Measurements from ENCODE around the gene DAP. TPM values are rescaled to one million over a fixed set of nuclear protein-coding genes. Genes with fewer than 3 reads are reported as not detected.

The DAP gene
- total RNA-seq, 1 donor from 2014 or later: 102 TPM

- no peaks in the 10 kb centered on the region for H3K9me3 Mint-ChIP-seq
- H3K4me1 Mint-ChIP-seq (ENCODE audit: unreplicated experiment): no peaks in the 10 kb centered on the region
- peaks cover 20% of the 10 kb centered on the region for H3K27me3 Mint-ChIP-seq
- no peak for TF ChIP-seq CTCF (conservative IDR thresholded peaks at IDR 0.05)
- DNase-seq (ENCODE audit: extremely low spot score, unreplicated experiment): no peak
- no peak overlapping the region for H3K4me3 Mint-ChIP-seq
- peaks cover 3% of the 10 kb centered on the region for H3K36me3 Mint-ChIP-seq
- H3K27ac Mint-ChIP-seq: no peak overlapping the region
Measured at GRCh38 chr5:10637944-10638343, 123.1 kb downstream of the DAP start.

DNA sequence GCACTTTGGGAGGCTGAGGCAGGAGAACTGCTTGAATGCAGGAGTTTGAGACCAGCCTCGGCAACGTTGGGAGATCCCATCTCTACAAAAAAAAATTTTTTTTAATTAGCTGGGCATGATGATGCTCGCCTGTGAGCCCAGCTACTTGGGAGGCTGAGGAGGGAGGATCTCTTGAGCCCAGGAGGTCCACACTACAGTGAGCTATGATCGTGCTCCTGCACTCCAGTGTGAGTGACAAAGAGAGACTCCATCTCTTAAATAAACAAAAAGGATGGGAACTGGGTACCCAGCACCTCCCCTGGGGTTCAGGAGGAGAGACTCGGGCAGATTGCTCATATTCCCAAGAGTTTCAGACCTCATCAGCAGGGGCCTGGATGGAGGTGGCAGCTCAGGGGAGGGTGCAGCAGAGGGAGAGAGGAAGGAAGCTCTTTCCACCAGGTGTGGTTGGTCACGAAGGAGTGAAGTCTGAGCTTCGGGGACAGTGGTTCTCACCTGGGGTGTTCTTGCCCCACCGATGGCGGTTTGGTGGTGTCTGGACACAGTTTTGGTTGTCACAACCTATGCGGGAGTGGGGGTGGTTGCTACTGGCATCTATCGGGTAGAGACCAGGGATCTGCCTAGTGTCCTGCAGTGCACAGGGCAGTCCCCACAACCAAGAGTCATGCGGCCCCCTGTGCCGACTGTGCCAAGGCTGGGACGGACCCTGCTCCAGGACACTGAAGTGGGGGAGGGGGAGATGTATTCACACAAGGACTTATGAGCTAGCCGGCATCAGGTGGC is 124.5 kb downstream of the DAP start:
- H3K4me1 Mint-ChIP-seq (ENCODE audit: unreplicated experiment): peaks cover 2% of the 10 kb centered on the region

DNA sequence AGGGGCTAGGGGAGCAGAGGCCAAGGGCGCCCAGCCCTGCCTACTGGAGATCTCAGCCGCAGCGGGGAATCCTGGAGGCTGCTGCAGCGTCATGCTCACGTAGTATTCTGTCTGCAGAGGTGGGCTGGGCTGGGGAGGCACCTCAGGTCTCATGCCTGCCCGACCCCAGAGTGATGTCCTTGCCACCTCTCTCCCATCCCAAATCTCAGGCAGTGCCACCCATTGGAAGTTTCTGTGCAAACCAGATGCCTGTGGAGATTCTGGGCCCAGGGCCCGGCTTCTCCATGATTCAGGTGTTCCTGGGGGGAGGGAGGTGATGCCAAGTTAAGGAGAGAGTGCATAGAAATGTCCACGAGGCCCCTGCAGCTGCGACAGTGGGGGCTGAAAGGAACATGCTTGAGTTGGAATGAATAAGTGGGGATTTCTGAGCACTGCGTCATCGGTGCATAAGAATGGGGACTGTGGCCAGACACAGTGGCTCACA is 125.1 kb downstream of the DAP start:
- peaks cover 20% of the 10 kb centered on the region for H3K27me3 Mint-ChIP-seq
- H3K27ac Mint-ChIP-seq: no peak overlapping the region
- no peak overlapping the region for H3K4me3 Mint-ChIP-seq
- DNase-seq (ENCODE audit: extremely low spot score, unreplicated experiment): no peak
- H3K36me3 Mint-ChIP-seq: peaks cover 3% of the 10 kb centered on the region
- TF ChIP-seq CTCF (conservative IDR thresholded peaks at IDR 0.05): no peak
- H3K4me1 Mint-ChIP-seq (ENCODE audit: unreplicated experiment): peaks cover 8% of the 10 kb centered on the region
- H3K9me3 Mint-ChIP-seq: no peaks in the 10 kb centered on the region

More for the DNA sequence above, 124.5 kb downstream of the DAP start:
- TF ChIP-seq CTCF (conservative IDR thresholded peaks at IDR 0.05): no peak
- Mint-ChIP-seq H3K9me3 (no peaks in the 10 kb centered on the region), H3K36me3 (peaks cover 3% of the 10 kb centered on the region), H3K27ac (no peak overlapping the region), H3K27me3 (peaks cover 20% of the 10 kb centered on the region), H3K4me3 (no peak overlapping the region)
- no peak for DNase-seq (ENCODE audit: extremely low spot score, unreplicated experiment)

- Mint-ChIP-seq H3K4me1 (ENCODE audit: unreplicated experiment) (peaks cover 10% of the 10 kb centered on the region), H3K36me3 (peaks cover 3% of the 10 kb centered on the region), H3K27ac (no peak overlapping the region), H3K9me3 (no peaks in the 10 kb centered on the region), H3K27me3 (peaks cover 20% of the 10 kb centered on the region), H3K4me3 (no peak overlapping the region)
- DNase-seq (ENCODE audit: extremely low spot score, unreplicated experiment): no peak
- TF ChIP-seq CTCF (conservative IDR thresholded peaks at IDR 0.05): no peak
Measured at GRCh38 chr5:10635257-10635866, 125.7 kb downstream of the DAP start.

DNA sequence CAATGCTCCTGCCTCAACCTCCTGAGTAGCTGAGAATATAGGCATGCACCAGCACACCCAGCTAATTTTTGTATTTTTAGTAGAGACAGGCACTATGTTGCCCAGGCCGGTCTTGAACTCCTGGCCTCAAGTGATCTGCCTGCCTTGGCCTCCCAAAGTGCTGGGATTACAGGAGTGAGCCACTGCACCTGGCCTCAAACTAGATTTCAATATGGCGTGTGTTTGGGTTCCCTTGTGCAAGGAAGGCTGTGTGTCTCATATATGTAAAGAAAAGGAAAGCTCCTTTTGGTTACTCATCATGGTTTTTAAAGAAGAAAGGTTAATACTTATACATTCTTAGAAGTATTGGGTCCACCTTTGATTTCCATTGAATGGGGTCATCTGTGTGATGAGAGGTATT is 126.5 kb downstream of the DAP start:
- no peak for TF ChIP-seq CTCF (conservative IDR thresholded peaks at IDR 0.05)
- peaks cover 3% of the 10 kb centered on the region for H3K36me3 Mint-ChIP-seq
- no peaks in the 10 kb centered on the region for H3K9me3 Mint-ChIP-seq
- peaks cover 20% of the 10 kb centered on the region for H3K27me3 Mint-ChIP-seq
- no peak overlapping the region for H3K27ac Mint-ChIP-seq
- H3K4me1 Mint-ChIP-seq (ENCODE audit: unreplicated experiment): peaks cover 10% of the 10 kb centered on the region
- DNase-seq (ENCODE audit: extremely low spot score, unreplicated experiment): no peak
- H3K4me3 Mint-ChIP-seq: no peak overlapping the region

Measured in type B pancreatic cell (in vitro differentiated cells).